Measurements from ENCODE around the gene IDE.
A peak's percentile ranks its signal among the peaks of the same experiment; 100 is the strongest.

IDE gene

GRCh38 chr10:92562424-92562823 is 11.5 kb downstream of the IDE start:
- no peak for DNase-seq

DNA sequence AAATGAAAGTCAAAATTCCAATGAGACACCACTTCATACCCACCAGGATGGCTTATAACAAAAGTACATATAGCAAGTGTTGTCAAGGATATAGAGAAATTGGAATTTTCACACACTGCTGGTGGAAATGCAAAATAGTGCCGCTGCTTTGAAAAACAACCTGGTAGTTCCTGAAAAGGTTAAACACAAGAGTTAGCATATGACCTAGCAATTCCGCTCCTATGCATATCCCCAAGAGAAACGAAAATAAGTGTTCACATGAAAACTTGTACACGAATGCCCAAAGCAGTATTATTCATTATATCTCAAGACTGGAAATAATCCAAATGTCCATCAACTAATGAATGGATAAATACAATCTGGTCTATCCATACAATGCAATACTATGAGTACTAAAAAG is 14.8 kb downstream of the IDE start:
- no peak for DNase-seq

GRCh38 chr10:92553959-92554358 is 19.9 kb downstream of the IDE start:
- DNase-seq: no peak

GRCh38 chr10:92552310-92552709 is 21.6 kb downstream of the IDE start:
- no peak for DNase-seq

DNA sequence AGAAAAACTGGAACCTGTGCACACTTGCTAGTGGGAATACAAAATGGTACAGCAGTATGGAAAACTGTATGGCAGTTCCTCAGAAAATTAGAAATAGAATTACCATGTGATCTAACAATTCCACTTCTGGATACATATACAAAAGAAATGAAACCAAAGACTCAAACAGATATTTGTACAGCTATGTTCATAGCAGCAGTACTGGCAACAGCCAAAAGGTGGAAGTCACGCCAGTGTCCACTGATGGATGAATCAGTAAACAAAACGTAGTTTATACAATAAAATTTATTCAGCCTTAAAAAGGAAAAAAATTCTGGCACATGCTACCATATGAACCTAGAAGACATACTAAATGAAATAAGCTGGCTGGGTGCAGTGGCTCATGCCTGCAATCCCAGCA is 23.0 kb downstream of the IDE start:
- no peak for DNase-seq

GRCh38 chr10:92547676-92548075 is 26.2 kb downstream of the IDE start:
- no peak for DNase-seq

DNA sequence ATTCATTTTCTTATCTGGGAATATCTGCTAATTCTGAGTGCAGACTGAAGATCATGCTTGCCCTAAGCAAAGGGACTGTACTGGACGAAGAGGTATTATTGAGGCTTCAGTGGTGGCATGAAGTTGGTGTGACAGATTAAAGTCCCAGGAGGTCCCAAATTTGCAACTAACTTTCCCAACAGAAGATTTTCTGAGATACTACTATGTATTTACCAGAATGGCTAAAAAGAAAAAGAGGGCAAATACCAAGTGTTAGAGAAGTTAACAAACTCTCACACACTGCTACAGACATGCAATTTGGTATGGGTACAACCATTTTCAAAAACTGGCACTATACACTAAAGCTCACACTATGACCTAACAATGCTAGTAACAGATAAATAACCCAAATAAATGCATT is 28.3 kb downstream of the IDE start:
- DNase-seq: no peak

DNA sequence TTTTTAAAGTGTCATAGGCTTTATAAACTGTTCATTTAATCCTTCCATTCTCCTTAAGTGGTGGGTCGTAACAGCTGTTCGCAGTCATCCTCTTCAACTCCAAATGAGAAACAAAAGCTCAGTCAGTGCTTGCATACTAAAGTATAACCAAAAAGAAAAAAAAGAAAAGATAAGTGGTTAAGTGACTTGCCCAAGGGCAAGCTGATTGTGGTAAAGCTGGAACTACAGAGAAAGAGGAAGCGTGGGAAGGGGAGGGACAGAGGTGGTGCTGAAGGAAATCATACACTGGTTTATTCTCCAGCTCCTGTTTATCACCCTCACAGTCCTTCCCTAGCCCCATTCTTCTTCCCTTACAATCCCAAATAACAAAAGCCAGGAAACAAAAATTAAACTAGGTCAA is 29.6 kb downstream of the IDE start:
- DNase-seq: peak; percentile 47

GRCh38 chr10:92542458-92542857 is 31.4 kb downstream of the IDE start:
- no peak for DNase-seq

GRCh38 chr10:92541583-92541982 is 32.3 kb downstream of the IDE start:
- no peak for DNase-seq

- DNase-seq: no peak
Measured at GRCh38 chr10:92538231-92538958, 35.5 kb downstream of the IDE start.

DNA sequence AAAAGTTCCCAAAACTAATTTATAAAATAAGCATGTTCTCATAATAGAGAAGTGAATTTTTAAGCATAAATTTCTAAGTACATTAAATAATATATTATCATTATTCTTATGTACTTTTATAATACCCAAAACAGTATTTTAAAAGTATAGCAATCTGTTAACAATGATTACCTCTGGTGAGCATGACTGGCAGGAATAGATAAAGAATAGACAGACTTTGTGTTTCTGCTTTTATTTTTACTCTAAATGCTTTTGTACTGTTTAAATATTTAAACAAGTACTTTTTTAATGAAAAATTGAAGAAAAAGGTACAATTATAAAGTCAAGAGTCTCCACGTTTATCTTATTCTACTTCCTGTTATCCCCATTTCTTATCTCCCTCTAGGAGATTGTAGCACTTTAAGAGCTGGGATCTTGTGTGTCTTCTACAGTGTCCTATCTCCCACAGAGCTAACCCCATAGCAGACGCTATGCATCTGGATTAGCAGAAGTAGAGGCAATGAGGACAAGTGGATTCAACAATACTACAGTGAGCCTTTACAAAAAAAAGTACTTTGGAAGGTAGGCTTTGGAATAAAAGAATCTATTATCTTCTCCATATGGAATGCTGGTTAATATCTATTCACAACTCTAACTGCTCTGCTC is 42.9 kb downstream of the IDE start:
- no peak for DNase-seq

DNA sequence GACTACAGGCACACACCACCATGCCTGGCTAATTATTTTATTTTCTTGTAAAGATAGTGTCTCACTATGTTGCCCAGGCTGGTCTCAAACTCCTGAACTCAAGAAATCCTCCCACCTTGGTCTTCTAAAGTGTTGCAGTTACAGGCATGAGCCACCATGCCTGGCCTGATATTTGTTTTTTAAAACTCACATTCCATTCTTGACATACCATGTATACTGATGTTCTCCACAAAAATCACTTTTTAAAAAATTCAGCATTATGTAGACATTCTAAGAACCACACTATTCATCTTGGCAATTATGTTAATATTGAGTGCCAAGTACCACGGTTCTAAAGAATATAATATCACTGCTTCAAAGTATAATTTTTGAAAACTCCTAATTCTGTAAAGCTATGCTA is 43.5 kb downstream of the IDE start:
- DNase-seq: no peak

GRCh38 chr10:92527716-92528115 is 46.2 kb downstream of the IDE start:
- no peak for DNase-seq

GRCh38 chr10:92523639-92524038 is 50.3 kb downstream of the IDE start:
- no peak for DNase-seq

- DNase-seq: no peak
Measured at GRCh38 chr10:92517034-92517655, 56.7 kb downstream of the IDE start.

GRCh38 chr10:92508866-92509265 is 65.0 kb downstream of the IDE start:
- no peak for DNase-seq

DNA sequence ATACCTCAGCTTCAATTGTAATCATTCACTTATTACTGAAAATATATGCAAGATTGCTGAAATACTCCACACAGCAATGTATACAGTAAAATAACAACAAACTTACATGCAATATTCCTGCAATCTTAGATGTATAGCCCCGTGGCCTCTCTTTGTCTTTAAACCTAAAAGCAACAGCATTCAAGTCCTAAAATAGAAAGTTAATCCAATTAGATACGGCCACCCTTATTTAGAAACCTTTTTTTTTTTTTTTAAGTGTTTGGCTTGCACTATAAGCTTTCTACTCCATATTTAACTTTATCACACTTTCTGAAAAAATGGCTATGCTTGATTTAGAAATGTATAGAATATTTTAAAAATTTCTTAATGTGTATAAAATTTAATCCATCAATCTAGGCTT is 67.6 kb downstream of the IDE start:
- no peak for DNase-seq

DNA sequence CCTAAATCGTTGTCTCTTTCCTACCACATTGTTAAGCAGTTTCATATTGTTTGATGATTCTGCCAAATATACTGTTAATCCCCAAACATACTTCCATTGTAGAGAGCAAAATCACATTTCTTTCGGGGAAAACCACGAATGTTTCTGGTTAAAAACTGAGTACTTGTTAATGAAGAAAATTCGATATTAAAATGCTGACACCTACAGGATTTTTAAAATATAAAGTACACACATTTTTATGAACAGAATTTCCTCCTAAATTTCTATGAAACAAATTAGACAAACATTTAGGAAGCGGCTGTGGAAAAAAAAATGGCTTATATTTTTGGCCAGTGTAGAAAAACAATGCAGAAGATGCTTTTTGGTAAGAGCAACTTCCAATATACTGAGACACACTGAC is 68.8 kb downstream of the IDE start:
- DNase-seq: no peak

DNA sequence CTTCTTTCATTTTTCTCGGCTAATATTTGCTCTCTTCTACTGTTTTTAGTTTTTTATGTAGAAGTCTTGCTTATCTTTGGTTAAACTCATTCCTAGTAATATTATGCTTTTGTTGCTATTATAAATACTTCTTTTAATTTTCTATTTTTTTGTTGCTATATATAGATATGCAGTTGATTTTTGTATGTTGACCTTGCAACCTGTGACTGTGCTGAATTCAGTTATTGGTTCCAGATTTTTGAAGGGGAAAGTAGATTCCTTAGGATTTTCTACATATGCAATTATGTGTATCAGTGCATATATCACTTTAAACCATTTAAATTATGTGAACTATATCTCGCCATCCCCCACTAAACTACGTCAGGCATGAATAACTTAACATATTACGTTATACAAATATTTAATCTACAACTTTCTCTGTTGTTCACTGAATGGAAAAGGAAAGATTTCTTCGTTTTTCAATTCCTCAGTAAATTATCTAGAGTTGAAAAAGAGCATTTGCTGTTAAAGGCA is 71.5 kb downstream of the IDE start:
- no peak for DNase-seq

DNA sequence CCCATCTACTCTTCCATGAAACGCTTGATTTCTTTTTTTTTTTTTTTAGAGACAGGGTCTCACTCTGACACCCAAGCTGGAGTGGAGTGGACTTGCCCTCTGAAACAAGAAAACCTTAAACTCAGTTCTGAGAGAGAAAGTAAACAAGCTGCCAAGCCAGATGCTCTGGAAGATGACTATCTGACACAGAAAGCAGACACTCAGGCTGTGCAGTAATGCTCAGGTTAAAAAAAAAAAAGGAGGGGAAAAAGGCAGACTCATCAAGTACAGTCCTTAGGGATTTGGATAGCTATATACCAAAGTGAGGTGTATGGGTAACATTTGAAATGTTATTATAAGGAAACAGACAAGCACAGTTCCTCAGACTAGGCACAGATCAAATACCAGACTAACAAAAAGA is 80.5 kb downstream of the IDE start:
- no peak for DNase-seq

DNA sequence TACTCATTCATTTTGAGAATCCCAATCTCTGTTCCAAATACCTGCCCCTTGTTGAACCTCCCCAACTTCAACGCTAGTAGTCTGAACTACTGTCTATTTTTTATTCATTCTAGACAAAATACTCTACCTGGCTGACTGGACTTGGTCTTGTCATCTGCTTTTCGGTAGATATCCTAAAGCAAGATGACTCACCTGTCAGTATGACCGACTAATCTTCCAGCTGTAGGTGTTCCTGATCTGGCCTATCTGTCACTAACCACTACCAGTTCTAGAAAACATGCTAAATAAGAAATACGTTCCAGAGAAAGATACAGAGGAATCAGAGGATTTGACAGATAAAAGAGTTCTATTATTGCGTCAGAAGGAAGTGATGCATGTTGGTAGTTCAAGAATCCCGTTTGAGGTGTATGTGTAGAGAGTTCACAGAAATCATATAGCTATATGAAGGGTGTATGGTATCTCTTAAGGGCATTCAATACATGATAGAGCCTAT is 81.1 kb downstream of the IDE start:
- DNase-seq: no peak

- DNase-seq: no peak
Measured at GRCh38 chr10:92490387-92490786, 83.5 kb downstream of the IDE start.

DNA sequence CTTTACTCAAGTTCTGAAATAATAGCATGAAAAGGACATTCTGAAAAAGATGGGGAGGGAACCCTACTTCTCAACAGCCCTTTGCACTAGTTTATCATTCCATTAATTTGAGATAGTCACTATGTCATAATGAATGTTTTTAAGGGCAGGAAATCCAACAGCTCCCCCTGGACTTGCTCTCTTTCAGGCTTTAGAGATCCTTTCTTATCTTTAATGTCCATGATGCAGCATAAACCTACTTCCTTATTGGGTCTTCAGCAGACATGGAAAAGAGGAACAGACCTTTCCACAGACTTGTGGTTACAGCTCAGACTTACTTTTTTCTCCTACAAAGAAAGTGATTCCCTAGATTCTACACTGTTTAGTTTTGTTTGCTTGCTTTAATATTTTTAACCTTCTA is 87.3 kb downstream of the IDE start:
- DNase-seq: no peak

Measured in NCI-H187 treated with DMSO at 0.1 percent for 48 hours (cell line).